ENCODE data around the gene TIMM23B.

The TIMM23B gene

DNA sequence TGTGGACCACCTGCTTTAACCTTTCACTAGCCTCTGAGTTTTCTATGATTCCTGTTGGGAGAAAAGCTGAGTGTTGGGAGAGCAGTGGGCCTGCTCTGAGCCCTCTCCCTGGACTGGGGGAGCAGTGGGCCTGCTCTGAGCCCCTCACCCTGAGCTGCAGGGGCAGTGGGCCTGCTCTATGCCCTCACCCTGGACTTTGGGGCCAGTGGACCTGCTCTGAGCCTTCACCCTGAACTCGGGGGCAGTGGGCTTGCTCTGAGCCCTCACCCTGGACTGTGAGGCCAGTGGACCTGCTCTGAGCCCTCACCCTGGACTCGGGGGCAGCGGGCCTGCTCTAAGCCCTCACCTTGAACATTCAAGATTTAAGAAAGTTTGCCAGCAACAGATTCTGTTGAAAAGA lies 79.8 kb downstream of the TIMM23B start:
- peaks cover 8 to 14% (median 12%) of the 10 kb centered on the region in 5 donors for H3K27me3 ChIP-seq (ENCODE audit: control insufficient read depth in 5 of 5, insufficient read depth in 4 of 5, low read length in 5 of 5)

More for the DNA sequence above, 79.8 kb downstream of the TIMM23B start:
- Histone ChIP-seq H3K4me1 (ENCODE audit: control insufficient read depth in 5 of 5, insufficient read depth in 5 of 5, low read length in 5 of 5) (peaks cover 0 to 3% (median 0%) of the 10 kb centered on the region in 5 donors), H3K9me3 (ENCODE audit: control insufficient read depth in 5 of 5, low read length in 5 of 5) (no peaks in the 10 kb centered on the region), H3K4me3 (ENCODE audit: low read depth in 1 of 5, low read length in 5 of 5) (no peak overlapping the region), H3K9ac (ENCODE audit: low read length in 5 of 5) (no peak overlapping the region), H3K36me3 (ENCODE audit: control insufficient read depth in 5 of 5, insufficient read depth in 5 of 5, low read length in 5 of 5) (no peaks in the 10 kb centered on the region), H3K27ac (ENCODE audit: low read depth, low read length) (no peak overlapping the region)

Data from subcutaneous abdominal adipose tissue (tissue), 5 donors.